WTC11 (cell line): ENCODE measurements around the gene PLEKHM3. TPM values are rescaled to one million over a fixed set of nuclear protein-coding genes. Genes with fewer than 3 reads are reported as not detected.

Source experiments
- ATAC-seq: fragments of 200-7000 bp; cut with Tn5 transposase; 2 replicates; pipeline ENCODE4 v1.10.0; 2021; ENCODE audit warnings: mild to moderate bottlenecking, moderate library complexity
- CTCF ChIA-PET: fragments of 300-600 bp; sonication (Branson Sonifier 250); formaldehyde crosslinking; loops from one replicate; lab custom pipeline; 2021; ENCODE audit warnings: antibody characterized with exemption; lab: Charles Lee
- POLR2A ChIA-PET: fragments of 350-600 bp; sonication (Branson Sonifier 250); formaldehyde crosslinking; loops from one replicate; lab custom pipeline; 2021; ENCODE audit warnings: antibody characterized with exemption; lab: Charles Lee
- DNase-seq: peaks from one replicate; pipeline ENCODE4 v3.0.0; 2021; ENCODE audit warnings: low spot score
- H3K27ac Mint-ChIP-seq: 2 replicates; pipeline ENCODE4 v1.8.0; 2021; ENCODE audit warnings: mixed read lengths
- H3K27me3 Mint-ChIP-seq: 2 replicates; pipeline ENCODE4 v1.8.0; 2021; ENCODE audit warnings: low read depth, mild to moderate bottlenecking, moderate library complexity, mixed read lengths
- H3K36me3 Mint-ChIP-seq: 2 replicates; pipeline ENCODE4 v1.8.0; 2021; ENCODE audit warnings: mixed read lengths
- H3K4me1 Mint-ChIP-seq: 2 replicates; pipeline ENCODE4 v1.8.0; 2022; ENCODE audit warnings: mixed read lengths
- H3K4me3 Mint-ChIP-seq: 2 replicates; pipeline ENCODE4 v1.8.0; 2021; ENCODE audit warnings: mild to moderate bottlenecking, moderate library complexity, mixed read lengths
- H3K9me3 Mint-ChIP-seq: 2 replicates; pipeline ENCODE4 v1.8.0; 2021; ENCODE audit warnings: mixed read lengths
- CREM ChIP-seq: sonication (generic); formaldehyde crosslinking; IDR thresholded peaks from 2 replicates; pipeline ENCODE4 v1.8.1; 2022; ENCODE audit warnings: mild to moderate bottlenecking, missing genetic modification reagents, moderate library complexity
- ELF4 ChIP-seq: sonication (generic); formaldehyde crosslinking; IDR thresholded peaks from 2 replicates; pipeline ENCODE4 v1.8.1; 2022; ENCODE audit warnings: low read depth, mild to moderate bottlenecking, moderate library complexity, missing genetic modification reagents
- ETV6 ChIP-seq: sonication (generic); formaldehyde crosslinking; IDR thresholded peaks from 2 replicates; pipeline ENCODE4 v1.8.1; 2022; ENCODE audit warnings: mild to moderate bottlenecking, missing genetic modification reagents
- GRHL2 ChIP-seq: fragments of 250-450 bp; sonication (Bioruptor Pico); IDR thresholded peaks from 2 replicates; pipeline ENCODE4 v1.8.0; 2022; ENCODE audit warnings: mild to moderate bottlenecking, moderate library complexity; ENCODE audit not compliant: insufficient replicate concordance, severe bottlenecking
- GTF2I ChIP-seq: fragments of 250-450 bp; sonication (Bioruptor Pico); conservative IDR thresholded peaks from 2 replicates; pipeline ENCODE4 v1.4.0; 2021; ENCODE audit warnings: mild to moderate bottlenecking
- JAZF1 ChIP-seq: fragments of 250-450 bp; sonication (Bioruptor Pico); IDR thresholded peaks from 2 replicates; pipeline ENCODE4 v1.9.0; 2021; ENCODE audit warnings: moderate library complexity, mild to moderate bottlenecking, inconsistent platforms
- NFE2L1 ChIP-seq: sonication (generic); formaldehyde crosslinking; IDR thresholded peaks from 2 replicates; pipeline ENCODE4 v1.8.1; 2023; ENCODE audit warnings: missing genetic modification reagents
- NR2C2 ChIP-seq: sonication (generic); formaldehyde crosslinking; IDR thresholded peaks from 2 replicates; pipeline ENCODE4 v1.8.0; 2022; ENCODE audit warnings: mild to moderate bottlenecking, missing genetic modification reagents
- OVOL2 ChIP-seq: fragments of 250-450 bp; sonication (Bioruptor Pico); IDR thresholded peaks from 2 replicates; pipeline ENCODE4 v1.9.0; 2021; ENCODE audit warnings: mild to moderate bottlenecking, borderline replicate concordance
- PRRX2 ChIP-seq: fragments of 250-450 bp; sonication (Bioruptor Pico); IDR thresholded peaks from 2 replicates; pipeline ENCODE4 v1.8.0; 2021; ENCODE audit warnings: mild to moderate bottlenecking
- SOX15 ChIP-seq: fragments of 250-450 bp; sonication (Bioruptor Pico); IDR thresholded peaks from 2 replicates; pipeline ENCODE4 v1.9.0; 2021; ENCODE audit warnings: mild to moderate bottlenecking
- SP1 ChIP-seq: sonication (generic); formaldehyde crosslinking; conservative IDR thresholded peaks from 2 replicates; pipeline ENCODE4 v1.8.1; 2022; ENCODE audit warnings: missing genetic modification reagents
- TP53 ChIP-seq: sonication (generic); formaldehyde crosslinking; IDR thresholded peaks from 2 replicates; pipeline ENCODE4 v1.8.1; 2023; ENCODE audit warnings: mild to moderate bottlenecking, missing genetic modification reagents
- ZNF138 ChIP-seq: sonication (generic); formaldehyde crosslinking; conservative IDR thresholded peaks from 2 replicates; pipeline ENCODE4 v1.8.1; 2022; ENCODE audit warnings: mild to moderate bottlenecking, moderate library complexity, missing genetic modification reagents
- ZNF263 ChIP-seq: sonication (generic); formaldehyde crosslinking; IDR thresholded peaks from 2 replicates; pipeline ENCODE4 v1.8.1; 2022; ENCODE audit warnings: low read depth, mild to moderate bottlenecking, moderate library complexity, missing genetic modification reagents
- ZNF317 ChIP-seq: sonication (generic); formaldehyde crosslinking; IDR thresholded peaks from 2 replicates; pipeline ENCODE4 v1.8.1; 2023; ENCODE audit warnings: low read depth, mild to moderate bottlenecking, moderate library complexity, missing genetic modification reagents, borderline replicate concordance
- ZNF396 ChIP-seq: fragments of 250-450 bp; sonication (Bioruptor Pico); IDR thresholded peaks from 2 replicates; pipeline ENCODE4 v1.8.0; 2021; ENCODE audit warnings: mild to moderate bottlenecking, moderate library complexity, borderline replicate concordance
- total RNA-seq: library from RNA; stranded (reverse); gene quantifications from 3 replicates; pipeline ENCODE4 v1.2.3, GENCODE V29; 2021
- TF ChIP-seq, protein P1 (sequence below): sonication (generic); formaldehyde crosslinking; IDR thresholded peaks from 2 replicates; pipeline ENCODE4 v1.8.0; 2022; ENCODE audit warnings: mild to moderate bottlenecking, missing genetic modification reagents
- TF ChIP-seq, protein P2 (sequence below): sonication (generic); formaldehyde crosslinking; IDR thresholded peaks from 2 replicates; pipeline ENCODE4 v1.8.0; 2023; ENCODE audit warnings: missing genetic modification reagents, mild to moderate bottlenecking, borderline replicate concordance
- TF ChIP-seq, protein P3 (sequence below): sonication (generic); formaldehyde crosslinking; IDR thresholded peaks from 2 replicates; pipeline ENCODE4 v1.8.1; 2022; ENCODE audit warnings: mild to moderate bottlenecking, moderate library complexity, missing genetic modification reagents
- TF ChIP-seq, protein P4 (sequence below): sonication (generic); formaldehyde crosslinking; IDR thresholded peaks from 2 replicates; pipeline ENCODE4 v1.8.0; 2023; ENCODE audit warnings: mild to moderate bottlenecking, missing genetic modification reagents

PLEKHM3 gene
- total RNA-seq, 1 experiment from 2014 or later = 5.8 TPM

DNA sequence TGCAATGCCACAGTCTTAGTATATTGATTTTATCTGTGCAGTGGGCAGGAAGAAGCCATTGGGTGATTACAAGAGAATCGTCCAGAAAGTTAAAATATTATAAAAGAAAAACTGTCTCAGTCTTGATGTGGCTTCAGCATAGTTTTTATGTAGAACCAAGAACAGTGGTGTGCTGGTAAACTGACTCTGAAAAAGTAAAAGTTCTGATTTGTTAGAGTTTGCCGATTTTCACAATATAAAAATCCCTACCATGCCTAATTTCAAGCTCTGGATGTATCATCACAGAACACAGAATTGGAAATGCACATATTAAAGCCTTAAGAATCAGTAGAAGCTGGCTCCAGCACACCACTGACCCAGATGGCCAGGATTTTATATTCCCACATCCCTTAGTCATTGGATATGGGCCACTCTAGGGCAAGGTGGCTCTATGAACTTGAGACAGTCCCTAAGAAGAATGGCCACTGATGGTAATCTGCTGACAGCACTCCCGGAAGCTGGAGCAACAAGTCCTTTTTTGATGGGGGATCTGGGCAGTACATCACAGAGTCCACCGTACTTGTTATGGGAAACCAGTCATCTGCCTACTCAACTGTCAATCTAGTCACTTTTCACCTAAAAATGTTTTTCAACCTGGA is 9.3 kb upstream of the PLEKHM3 start:
- Mint-ChIP-seq H3K27me3 (no peaks in the 10 kb centered on the region), H3K27ac (no peak overlapping the region), H3K9me3 (peaks cover 13% of the 10 kb centered on the region), H3K36me3 (0 out of 2 replicates have a peak, but pooled peaks cover 4% of the 10 kb centered on the region), H3K4me1 (peaks cover 3% of the 10 kb centered on the region), H3K4me3 (no peak overlapping the region)
- no peak for DNase-seq
- POLR2A ChIA-PET = no interaction called here
- ATAC-seq = no peak
- CTCF ChIA-PET = interaction anchor here (0.5 to 2.3 kb wide), 11 partner anchors 9 to 409 kb away, joined by 3 to 16 read pairs (median 4); partner anchors contain the start of genes FZD5, METTL21A and PLEKHM3
- TF ChIP-seq SOX15 (no peak), ZNF138 (CRISPR knock-in tag) (no peak), ETV6 (no peak), ZNF263 (CRISPR knock-in tag) (no peak), SP1 (CRISPR knock-in tag) (no peak), GRHL2 (no peak), NFE2L1 (CRISPR knock-in tag) (no peak), ZNF317 (CRISPR knock-in tag) (no peak), PRRX2 (CRISPR knock-in tag) (no peak), ELF4 (CRISPR knock-in tag) (no peak), ZNF396 (CRISPR knock-in tag) (no peak), GTF2I (CRISPR knock-in tag) (no peak), CREM (no peak), JAZF1 (CRISPR knock-in tag) (no peak), NR2C2 (CRISPR knock-in tag) (no peak), TP53 (CRISPR knock-in tag) (no peak)
- TF ChIP-seq, protein P1, sequence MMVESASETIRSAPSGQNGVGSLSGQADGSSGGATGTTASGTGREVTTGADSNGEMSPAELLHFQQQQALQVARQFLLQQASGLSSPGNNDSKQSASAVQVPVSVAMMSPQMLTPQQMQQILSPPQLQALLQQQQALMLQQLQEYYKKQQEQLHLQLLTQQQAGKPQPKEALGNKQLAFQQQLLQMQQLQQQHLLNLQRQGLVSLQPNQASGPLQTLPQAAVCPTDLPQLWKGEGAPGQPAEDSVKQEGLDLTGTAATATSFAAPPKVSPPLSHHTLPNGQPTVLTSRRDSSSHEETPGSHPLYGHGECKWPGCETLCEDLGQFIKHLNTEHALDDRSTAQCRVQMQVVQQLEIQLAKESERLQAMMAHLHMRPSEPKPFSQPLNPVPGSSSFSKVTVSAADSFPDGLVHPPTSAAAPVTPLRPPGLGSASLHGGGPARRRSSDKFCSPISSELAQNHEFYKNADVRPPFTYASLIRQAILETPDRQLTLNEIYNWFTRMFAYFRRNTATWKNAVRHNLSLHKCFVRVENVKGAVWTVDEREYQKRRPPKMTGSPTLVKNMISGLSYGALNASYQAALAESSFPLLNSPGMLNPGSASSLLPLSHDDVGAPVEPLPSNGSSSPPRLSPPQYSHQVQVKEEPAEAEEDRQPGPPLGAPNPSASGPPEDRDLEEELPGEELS (CRISPR knock-in tag) = no peak
- TF ChIP-seq, protein P2, sequence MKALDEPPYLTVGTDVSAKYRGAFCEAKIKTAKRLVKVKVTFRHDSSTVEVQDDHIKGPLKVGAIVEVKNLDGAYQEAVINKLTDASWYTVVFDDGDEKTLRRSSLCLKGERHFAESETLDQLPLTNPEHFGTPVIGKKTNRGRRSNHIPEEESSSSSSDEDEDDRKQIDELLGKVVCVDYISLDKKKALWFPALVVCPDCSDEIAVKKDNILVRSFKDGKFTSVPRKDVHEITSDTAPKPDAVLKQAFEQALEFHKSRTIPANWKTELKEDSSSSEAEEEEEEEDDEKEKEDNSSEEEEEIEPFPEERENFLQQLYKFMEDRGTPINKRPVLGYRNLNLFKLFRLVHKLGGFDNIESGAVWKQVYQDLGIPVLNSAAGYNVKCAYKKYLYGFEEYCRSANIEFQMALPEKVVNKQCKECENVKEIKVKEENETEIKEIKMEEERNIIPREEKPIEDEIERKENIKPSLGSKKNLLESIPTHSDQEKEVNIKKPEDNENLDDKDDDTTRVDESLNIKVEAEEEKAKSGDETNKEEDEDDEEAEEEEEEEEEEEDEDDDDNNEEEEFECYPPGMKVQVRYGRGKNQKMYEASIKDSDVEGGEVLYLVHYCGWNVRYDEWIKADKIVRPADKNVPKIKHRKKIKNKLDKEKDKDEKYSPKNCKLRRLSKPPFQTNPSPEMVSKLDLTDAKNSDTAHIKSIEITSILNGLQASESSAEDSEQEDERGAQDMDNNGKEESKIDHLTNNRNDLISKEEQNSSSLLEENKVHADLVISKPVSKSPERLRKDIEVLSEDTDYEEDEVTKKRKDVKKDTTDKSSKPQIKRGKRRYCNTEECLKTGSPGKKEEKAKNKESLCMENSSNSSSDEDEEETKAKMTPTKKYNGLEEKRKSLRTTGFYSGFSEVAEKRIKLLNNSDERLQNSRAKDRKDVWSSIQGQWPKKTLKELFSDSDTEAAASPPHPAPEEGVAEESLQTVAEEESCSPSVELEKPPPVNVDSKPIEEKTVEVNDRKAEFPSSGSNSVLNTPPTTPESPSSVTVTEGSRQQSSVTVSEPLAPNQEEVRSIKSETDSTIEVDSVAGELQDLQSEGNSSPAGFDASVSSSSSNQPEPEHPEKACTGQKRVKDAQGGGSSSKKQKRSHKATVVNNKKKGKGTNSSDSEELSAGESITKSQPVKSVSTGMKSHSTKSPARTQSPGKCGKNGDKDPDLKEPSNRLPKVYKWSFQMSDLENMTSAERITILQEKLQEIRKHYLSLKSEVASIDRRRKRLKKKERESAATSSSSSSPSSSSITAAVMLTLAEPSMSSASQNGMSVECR (CRISPR knock-in tag) = no peak

DNA sequence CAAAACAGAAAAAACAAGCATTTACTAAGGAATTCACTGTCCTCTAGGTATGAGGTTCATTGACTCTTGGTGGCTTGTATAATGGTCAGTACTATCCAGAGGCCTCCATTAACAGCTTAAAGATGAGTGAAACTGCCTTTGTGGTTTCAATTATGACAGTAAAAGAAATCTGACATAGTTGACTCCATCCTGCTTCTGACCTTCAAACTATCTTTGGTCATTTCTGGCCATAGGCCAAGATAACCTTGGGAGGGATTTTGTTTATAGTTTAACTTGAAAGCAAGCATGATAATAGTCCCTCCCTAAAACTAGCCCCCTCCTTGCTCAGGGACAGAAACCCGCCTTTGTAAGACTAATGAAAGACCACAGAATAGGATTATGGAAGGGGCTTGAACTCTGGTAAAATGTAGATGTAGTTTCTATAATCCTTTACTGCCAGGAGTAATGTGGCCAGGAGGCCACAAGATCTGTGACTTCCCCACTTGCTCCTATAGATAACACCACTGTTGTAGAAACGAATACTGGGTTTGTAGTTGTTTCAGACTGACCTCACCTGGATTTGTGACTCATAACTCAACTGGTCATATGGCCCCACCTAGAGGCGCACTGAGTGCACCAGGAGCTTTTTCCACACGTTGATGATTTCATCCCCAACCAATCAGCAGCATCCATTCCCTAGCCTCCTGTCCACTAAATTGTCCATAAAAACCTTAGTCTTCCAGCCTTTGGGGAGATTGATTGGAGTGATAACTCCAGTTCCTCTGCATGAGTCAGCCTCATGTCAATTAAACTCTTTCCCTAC is 8.6 kb upstream of the PLEKHM3 start:
- peak; percentile 96 for ATAC-seq
- Mint-ChIP-seq H3K36me3 (0 out of 2 replicates have a peak, but pooled peaks cover 4% of the 10 kb centered on the region), H3K4me3 (no peak overlapping the region), H3K27me3 (no peaks in the 10 kb centered on the region), H3K27ac (peak overlapping the region; percentile 8; the same call in 1 of the 2 replicates), H3K4me1 (no peaks in the 10 kb centered on the region), H3K9me3 (peaks cover 13% of the 10 kb centered on the region)
- peak; percentile 61 for DNase-seq
- CTCF ChIA-PET = interaction anchor here (0.5 to 2.3 kb wide), 12 partner anchors 8 to 408 kb away, joined by 3 to 16 read pairs (median 4); partner anchors contain the start of genes FZD5, METTL21A and PLEKHM3
- POLR2A ChIA-PET = no interaction called here
- TF ChIP-seq, protein P1 (CRISPR knock-in tag) = no peak
- TF ChIP-seq, protein P3, sequence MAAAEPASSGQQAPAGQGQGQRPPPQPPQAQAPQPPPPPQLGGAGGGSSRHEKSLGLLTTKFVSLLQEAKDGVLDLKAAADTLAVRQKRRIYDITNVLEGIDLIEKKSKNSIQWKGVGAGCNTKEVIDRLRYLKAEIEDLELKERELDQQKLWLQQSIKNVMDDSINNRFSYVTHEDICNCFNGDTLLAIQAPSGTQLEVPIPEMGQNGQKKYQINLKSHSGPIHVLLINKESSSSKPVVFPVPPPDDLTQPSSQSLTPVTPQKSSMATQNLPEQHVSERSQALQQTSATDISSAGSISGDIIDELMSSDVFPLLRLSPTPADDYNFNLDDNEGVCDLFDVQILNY (CRISPR knock-in tag) = no peak
- no peak for TF ChIP-seq OVOL2 (CRISPR knock-in tag)
- TF ChIP-seq, protein P4, sequence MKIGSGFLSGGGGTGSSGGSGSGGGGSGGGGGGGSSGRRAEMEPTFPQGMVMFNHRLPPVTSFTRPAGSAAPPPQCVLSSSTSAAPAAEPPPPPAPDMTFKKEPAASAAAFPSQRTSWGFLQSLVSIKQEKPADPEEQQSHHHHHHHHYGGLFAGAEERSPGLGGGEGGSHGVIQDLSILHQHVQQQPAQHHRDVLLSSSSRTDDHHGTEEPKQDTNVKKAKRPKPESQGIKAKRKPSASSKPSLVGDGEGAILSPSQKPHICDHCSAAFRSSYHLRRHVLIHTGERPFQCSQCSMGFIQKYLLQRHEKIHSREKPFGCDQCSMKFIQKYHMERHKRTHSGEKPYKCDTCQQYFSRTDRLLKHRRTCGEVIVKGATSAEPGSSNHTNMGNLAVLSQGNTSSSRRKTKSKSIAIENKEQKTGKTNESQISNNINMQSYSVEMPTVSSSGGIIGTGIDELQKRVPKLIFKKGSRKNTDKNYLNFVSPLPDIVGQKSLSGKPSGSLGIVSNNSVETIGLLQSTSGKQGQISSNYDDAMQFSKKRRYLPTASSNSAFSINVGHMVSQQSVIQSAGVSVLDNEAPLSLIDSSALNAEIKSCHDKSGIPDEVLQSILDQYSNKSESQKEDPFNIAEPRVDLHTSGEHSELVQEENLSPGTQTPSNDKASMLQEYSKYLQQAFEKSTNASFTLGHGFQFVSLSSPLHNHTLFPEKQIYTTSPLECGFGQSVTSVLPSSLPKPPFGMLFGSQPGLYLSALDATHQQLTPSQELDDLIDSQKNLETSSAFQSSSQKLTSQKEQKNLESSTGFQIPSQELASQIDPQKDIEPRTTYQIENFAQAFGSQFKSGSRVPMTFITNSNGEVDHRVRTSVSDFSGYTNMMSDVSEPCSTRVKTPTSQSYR (CRISPR knock-in tag) = no peak
